Epithelial cell of esophagus (primary cell): Measurements from ENCODE around the gene LRRC36.
A peak's percentile ranks its signal among the peaks of the same experiment; 100 is the strongest.
"Not testable (repeated sequence)": the region's sequence is repeated elsewhere in the genome, so short reads cannot be mapped to it uniquely, and the experiment has no call there.

Experiments
- DNase-seq: peaks from one replicate; pipeline ENCODE4 v3.0.0; 2010; ENCODE audit warnings: low read depth
- H3K4me3 ChIP-seq: 2 replicates; pipeline ENCODE4 v1.5.1; 2011; ENCODE audit warnings: mild to moderate bottlenecking, low read length, control low read depth
- CTCF ChIP-seq: IDR thresholded peaks from 2 replicates; pipeline ENCODE4 v1.5.1; 2011; ENCODE audit warnings: low read depth, mild to moderate bottlenecking, low read length, control low read depth, inconsistent platforms; ENCODE audit not compliant: insufficient read depth; ENCODE audit errors: missing control alignments

Gene LRRC36

DNA sequence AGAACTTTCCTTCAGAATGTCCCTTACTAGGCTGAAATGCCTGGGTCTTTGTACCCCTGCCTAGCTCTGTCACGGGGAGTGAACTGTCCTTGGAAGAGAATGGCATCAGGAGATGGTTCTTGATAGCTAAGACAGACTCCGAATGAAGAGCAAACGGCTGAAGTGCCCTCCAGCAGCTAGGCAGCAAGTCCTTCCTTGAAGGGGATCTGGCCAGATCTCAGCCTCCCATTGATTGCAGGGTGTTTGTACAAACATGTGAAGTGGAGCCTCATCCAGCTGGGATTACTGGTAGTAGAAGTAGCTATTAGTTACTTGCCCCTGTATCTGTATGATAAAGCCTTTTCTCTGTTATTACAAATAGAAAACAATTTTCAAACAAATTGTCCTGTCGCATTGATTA is 30.9 kb downstream of the LRRC36 start:
- no peak overlapping the region for H3K4me3 ChIP-seq
- no peak for TF ChIP-seq CTCF
- no peak for DNase-seq

GRCh38 chr16:67359540-67360269 is 33.1 kb downstream of the LRRC36 start:
- not testable (repeated sequence) for DNase-seq, H3K4me3 ChIP-seq

GRCh38 chr16:67361038-67361437 is 34.4 kb downstream of the LRRC36 start:
- no peak for TF ChIP-seq CTCF
- DNase-seq: no peak
- no peak overlapping the region for H3K4me3 ChIP-seq

GRCh38 chr16:67364600-67365235 is 38.1 kb downstream of the LRRC36 start:
- no peak for TF ChIP-seq CTCF
- no peak for DNase-seq
- H3K4me3 ChIP-seq: no peak overlapping the region

- TF ChIP-seq CTCF: no peak
- no peak overlapping the region for H3K4me3 ChIP-seq
- no peak for DNase-seq
Measured at GRCh38 chr16:67370661-67371060, 44.0 kb downstream of the LRRC36 start.

GRCh38 chr16:67372664-67373063 is 46.0 kb downstream of the LRRC36 start:
- peak; percentile 47 for TF ChIP-seq CTCF
- peak; percentile 48 for DNase-seq
- H3K4me3 ChIP-seq: no peak overlapping the region

DNA sequence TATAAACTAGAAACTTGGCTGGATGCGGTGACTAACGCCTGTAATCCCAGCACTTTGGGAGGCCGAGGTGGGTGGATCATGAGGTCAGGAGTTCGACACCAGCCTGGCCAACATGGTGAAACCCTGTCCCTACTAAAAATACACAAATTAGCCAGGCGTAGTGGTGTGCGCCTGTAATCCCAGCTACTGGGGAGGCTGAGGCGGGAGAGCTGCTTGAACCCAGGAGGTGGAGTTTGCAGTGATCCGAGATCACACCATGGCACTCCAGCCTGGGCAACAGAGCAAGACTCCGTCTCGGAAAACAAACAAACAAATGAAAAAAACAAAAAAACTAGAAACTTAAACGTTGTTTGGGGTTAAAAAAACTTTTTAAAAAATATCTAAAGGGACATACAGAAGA is 49.4 kb downstream of the LRRC36 start:
- not testable (repeated sequence) for DNase-seq

GRCh38 chr16:67378642-67379041 is 52.0 kb downstream of the LRRC36 start:
- no peak overlapping the region for H3K4me3 ChIP-seq
- no peak for DNase-seq
- TF ChIP-seq CTCF: no peak

More for the DNA sequence above, 49.4 kb downstream of the LRRC36 start:
- not testable (repeated sequence) for H3K4me3 ChIP-seq
